Astrocyte (in vitro differentiated cells and primary cell): ENCODE measurements around the gene GPX3. TPM values are rescaled to one million over a fixed set of nuclear protein-coding genes. Genes with fewer than 3 reads are reported as not detected.
A peak's percentile ranks its signal among the peaks of the same experiment; 100 is the strongest.

ENCODE experiments used
- DNase-seq: peaks from one replicate; pipeline ENCODE4 v3.0.0-alpha.2; 2010; ENCODE audit warnings: low read depth
- FAIRE-seq: peaks from 2 replicates; lab custom pipeline; 2011; peaks lifted over from hg19 to GRCh38; lab: Jason Lieb, UNC
- H2AFZ ChIP-seq: 2 replicates; pipeline ENCODE4 v1.6.0; 2012; ENCODE audit warnings: low read depth, low read length, inconsistent platforms
- H3K27ac ChIP-seq: 2 replicates; pipeline ENCODE4 v1.5.1; 2011; ENCODE audit warnings: low read depth, low read length, inconsistent platforms
- H3K27me3 ChIP-seq: 2 replicates; pipeline ENCODE4 v1.6.0; 2011; ENCODE audit warnings: low read length, inconsistent platforms; ENCODE audit not compliant: insufficient read depth
- H3K36me3 ChIP-seq: 2 replicates; pipeline ENCODE4 v1.5.1; 2011; ENCODE audit warnings: low read length, inconsistent platforms; ENCODE audit not compliant: insufficient read depth
- H3K4me1 ChIP-seq: 2 replicates; pipeline ENCODE4 v1.5.1; 2011; ENCODE audit warnings: low read length, inconsistent platforms; ENCODE audit not compliant: insufficient read depth
- H3K4me2 ChIP-seq: 2 replicates; pipeline ENCODE4 v1.6.0; 2012; ENCODE audit warnings: low read length, inconsistent platforms
- H3K4me3 ChIP-seq: 2 replicates; pipeline ENCODE4 v1.5.1; 2011; ENCODE audit warnings: low read depth, mild to moderate bottlenecking, low read length, inconsistent platforms; ENCODE audit not compliant: insufficient read depth
- H3K79me2 ChIP-seq: 2 replicates; pipeline ENCODE4 v1.6.0; 2012; ENCODE audit warnings: mild to moderate bottlenecking, low read length, inconsistent platforms; ENCODE audit not compliant: insufficient read depth
- H3K9ac ChIP-seq: 2 replicates; pipeline ENCODE4 v1.6.0; 2012; ENCODE audit warnings: mild to moderate bottlenecking, low read length, inconsistent platforms
- H3K9me3 ChIP-seq: 2 replicates; pipeline ENCODE4 v1.5.1; 2012; ENCODE audit warnings: low read depth, mild to moderate bottlenecking, low read length, inconsistent platforms; ENCODE audit not compliant: insufficient read depth
- H4K20me1 ChIP-seq: 2 replicates; pipeline ENCODE4 v1.6.0; 2012; ENCODE audit warnings: low read length, inconsistent platforms; ENCODE audit not compliant: insufficient read depth
- H3K27ac Mint-ChIP-seq: one replicate; pipeline ENCODE4 v1.8.0; 2021; ENCODE audit warnings: mild to moderate bottlenecking, mixed read lengths; ENCODE audit not compliant: unreplicated experiment
- H3K27me3 Mint-ChIP-seq: one replicate; pipeline ENCODE4 v1.8.0; 2021; ENCODE audit warnings: low read depth, mixed read lengths; ENCODE audit not compliant: unreplicated experiment
- H3K36me3 Mint-ChIP-seq: one replicate; pipeline ENCODE4 v1.8.0; 2021; ENCODE audit warnings: low read depth, mixed read lengths; ENCODE audit not compliant: unreplicated experiment
- H3K4me1 Mint-ChIP-seq: one replicate; pipeline ENCODE4 v1.8.0; 2021; ENCODE audit warnings: low read depth, mixed read lengths; ENCODE audit not compliant: unreplicated experiment
- H3K4me3 Mint-ChIP-seq: one replicate; pipeline ENCODE4 v1.8.0; 2021; ENCODE audit warnings: mild to moderate bottlenecking, moderate library complexity, mixed read lengths; ENCODE audit not compliant: unreplicated experiment
- H3K9me3 Mint-ChIP-seq: one replicate; pipeline ENCODE4 v1.8.0; 2021; ENCODE audit warnings: mild to moderate bottlenecking, mixed read lengths; ENCODE audit not compliant: unreplicated experiment
- EZH2 ChIP-seq: IDR thresholded peaks from 2 replicates; pipeline ENCODE4 v1.6.1; 2012; ENCODE audit warnings: mild to moderate bottlenecking, low read length, inconsistent platforms; ENCODE audit not compliant: insufficient read depth
- total RNA-seq: library from RNA; stranded (reverse); gene quantifications from 2 replicates; pipeline ENCODE4 v1.2.1, GENCODE V29; 2021
- TF ChIP-seq, protein P1 (sequence below): IDR thresholded peaks from 2 replicates; pipeline ENCODE4 v1.5.1; 2011; ENCODE audit warnings: low read depth, mild to moderate bottlenecking, inconsistent platforms, low read length, moderate library complexity; ENCODE audit not compliant: insufficient read depth

The GPX3 gene
- total RNA-seq, 1 donor from 2014 or later, result 15.6 TPM

DNA sequence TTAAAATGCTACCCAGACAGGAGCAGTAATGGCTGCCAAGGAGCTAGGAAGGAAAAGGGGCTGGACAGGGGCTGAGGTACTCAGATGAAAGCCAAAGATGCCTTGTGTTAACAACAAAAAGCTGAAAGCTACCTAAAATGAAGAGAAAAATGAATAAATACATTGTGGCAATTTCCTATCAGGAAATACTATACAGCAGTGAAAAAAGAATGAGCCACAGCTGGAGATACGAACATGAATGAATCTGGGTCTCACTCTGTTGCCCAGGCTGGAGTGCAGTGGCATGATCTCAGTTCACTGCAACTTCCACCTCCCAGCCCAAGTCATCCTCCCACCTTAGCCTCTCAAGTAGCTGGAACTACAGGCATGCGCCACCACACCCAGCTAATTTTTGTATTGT is 54.2 kb downstream of the GPX3 start:
- H3K36me3 Mint-ChIP-seq, result peaks cover 5% of the 10 kb centered on the region
- no peak for FAIRE-seq

DNA sequence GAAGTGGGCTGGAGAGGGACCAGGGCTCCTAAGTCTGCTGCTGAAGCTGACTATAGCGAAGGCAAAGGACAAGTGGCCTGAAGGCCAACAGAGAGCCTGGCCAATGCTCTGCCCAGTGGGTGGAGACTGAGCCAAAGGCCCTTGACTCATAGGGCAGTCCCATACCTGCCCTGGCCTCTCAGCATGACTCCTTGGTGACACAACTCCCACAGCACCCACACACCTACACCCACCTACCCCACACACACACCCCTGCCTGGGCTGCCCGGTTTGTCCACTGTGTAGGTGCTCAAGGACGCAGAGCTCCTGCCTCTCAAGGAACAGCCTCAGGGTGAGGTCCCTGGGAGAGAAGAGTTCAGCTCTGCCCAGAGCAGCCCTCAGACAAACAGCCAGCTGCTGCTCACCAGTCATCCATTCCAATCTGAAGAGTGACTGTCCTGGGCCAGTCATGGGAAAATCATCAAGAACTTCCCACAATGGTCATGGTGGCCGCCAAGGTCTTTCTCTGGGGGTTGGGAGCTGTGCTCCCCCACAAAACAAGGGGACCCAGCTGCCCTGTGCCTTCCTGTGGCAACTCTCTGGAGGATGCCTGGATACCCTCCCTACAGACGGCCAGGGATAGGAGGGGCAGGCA is 55.4 kb downstream of the GPX3 start:
- peak overlapping the region; percentile 6 for H3K4me3 ChIP-seq
- H3K9me3 ChIP-seq, result no peaks in the 10 kb centered on the region
- H3K36me3 ChIP-seq, result no peaks in the 10 kb centered on the region
- FAIRE-seq (no peak), DNase-seq (no peak)
- H3K27me3 Mint-ChIP-seq, result no peaks in the 10 kb centered on the region
- H3K36me3 Mint-ChIP-seq, result peaks cover 5% of the 10 kb centered on the region
- peaks cover 54% of the 10 kb centered on the region for H3K4me1 ChIP-seq
- peaks cover 16% of the 10 kb centered on the region for H4K20me1 ChIP-seq
- H3K4me1 Mint-ChIP-seq, result peaks cover 42% of the 10 kb centered on the region
- H3K79me2 ChIP-seq, result peaks cover 82% of the 10 kb centered on the region
- peak overlapping the region; percentile 62 for H3K9ac ChIP-seq
- H3K27ac ChIP-seq, result peak overlapping the region; percentile 82
- no peak overlapping the region for H3K4me3 Mint-ChIP-seq
- H3K27me3 ChIP-seq, result no peaks in the 10 kb centered on the region
- H2AFZ ChIP-seq, result no peak overlapping the region
- H3K9me3 Mint-ChIP-seq, result no peaks in the 10 kb centered on the region
- H3K4me2 ChIP-seq, result peak overlapping the region; percentile 73
- H3K27ac Mint-ChIP-seq, result peak overlapping the region; percentile 81
- TF ChIP-seq, protein P1, sequence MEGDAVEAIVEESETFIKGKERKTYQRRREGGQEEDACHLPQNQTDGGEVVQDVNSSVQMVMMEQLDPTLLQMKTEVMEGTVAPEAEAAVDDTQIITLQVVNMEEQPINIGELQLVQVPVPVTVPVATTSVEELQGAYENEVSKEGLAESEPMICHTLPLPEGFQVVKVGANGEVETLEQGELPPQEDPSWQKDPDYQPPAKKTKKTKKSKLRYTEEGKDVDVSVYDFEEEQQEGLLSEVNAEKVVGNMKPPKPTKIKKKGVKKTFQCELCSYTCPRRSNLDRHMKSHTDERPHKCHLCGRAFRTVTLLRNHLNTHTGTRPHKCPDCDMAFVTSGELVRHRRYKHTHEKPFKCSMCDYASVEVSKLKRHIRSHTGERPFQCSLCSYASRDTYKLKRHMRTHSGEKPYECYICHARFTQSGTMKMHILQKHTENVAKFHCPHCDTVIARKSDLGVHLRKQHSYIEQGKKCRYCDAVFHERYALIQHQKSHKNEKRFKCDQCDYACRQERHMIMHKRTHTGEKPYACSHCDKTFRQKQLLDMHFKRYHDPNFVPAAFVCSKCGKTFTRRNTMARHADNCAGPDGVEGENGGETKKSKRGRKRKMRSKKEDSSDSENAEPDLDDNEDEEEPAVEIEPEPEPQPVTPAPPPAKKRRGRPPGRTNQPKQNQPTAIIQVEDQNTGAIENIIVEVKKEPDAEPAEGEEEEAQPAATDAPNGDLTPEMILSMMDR, result no peak
- TF ChIP-seq EZH2, result no peak

More for the DNA sequence above, 54.2 kb downstream of the GPX3 start:
- no peak for DNase-seq
- Histone ChIP-seq H3K27ac (no peak overlapping the region), H3K79me2 (peaks cover 95% of the 10 kb centered on the region), H3K36me3 (no peaks in the 10 kb centered on the region), H4K20me1 (peaks cover 13% of the 10 kb centered on the region), H2AFZ (no peak overlapping the region), H3K9me3 (no peaks in the 10 kb centered on the region), H3K4me1 (peaks cover 54% of the 10 kb centered on the region), H3K9ac (no peak overlapping the region), H3K27me3 (no peaks in the 10 kb centered on the region), H3K4me3 (no peak overlapping the region), H3K4me2 (no peak overlapping the region)
- TF ChIP-seq EZH2, result no peak
- TF ChIP-seq, protein P1, result no peak
- H3K27ac Mint-ChIP-seq, result no peak overlapping the region
- no peaks in the 10 kb centered on the region for H3K27me3 Mint-ChIP-seq
- peaks cover 44% of the 10 kb centered on the region for H3K4me1 Mint-ChIP-seq
- H3K9me3 Mint-ChIP-seq, result no peaks in the 10 kb centered on the region
- no peak overlapping the region for H3K4me3 Mint-ChIP-seq

DNA sequence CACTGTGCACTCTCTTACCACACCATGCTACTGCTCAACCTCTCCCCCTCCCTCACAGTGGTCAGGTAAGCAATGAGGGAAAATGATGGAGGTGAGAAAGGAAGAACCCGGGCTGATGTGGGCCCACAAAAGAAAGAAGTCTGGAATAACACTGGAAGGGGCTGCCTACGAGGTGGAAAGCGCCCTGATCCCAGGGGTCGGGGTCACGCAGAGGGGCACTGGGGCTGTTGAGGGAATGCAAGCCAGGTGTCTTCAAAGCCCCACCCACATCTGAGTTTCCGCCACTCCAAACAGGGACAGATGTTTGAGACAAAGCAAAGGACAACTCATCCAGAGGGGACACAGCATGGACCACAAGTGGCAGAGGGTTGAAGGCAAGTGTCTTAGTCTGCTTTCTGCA is 56.2 kb downstream of the GPX3 start:
- DNase-seq, result no peak
- no peak overlapping the region for H3K27ac Mint-ChIP-seq
- no peaks in the 10 kb centered on the region for H3K9me3 Mint-ChIP-seq
- H3K36me3 Mint-ChIP-seq, result peaks cover 5% of the 10 kb centered on the region
- H3K4me1 Mint-ChIP-seq, result peaks cover 39% of the 10 kb centered on the region
- Histone ChIP-seq H3K79me2 (peaks cover 74% of the 10 kb centered on the region), H3K4me2 (peak overlapping the region; percentile 73), H3K4me3 (peak overlapping the region; percentile 3), H4K20me1 (peaks cover 16% of the 10 kb centered on the region), H3K9me3 (no peaks in the 10 kb centered on the region), H3K27ac (peak overlapping the region; percentile 82), H3K4me1 (peaks cover 59% of the 10 kb centered on the region), H3K9ac (peak overlapping the region; percentile 62), H3K27me3 (no peaks in the 10 kb centered on the region), H2AFZ (no peak overlapping the region), H3K36me3 (no peaks in the 10 kb centered on the region)
- FAIRE-seq, result no peak
- TF ChIP-seq EZH2, result no peak
- TF ChIP-seq, protein P1, result no peak
- H3K27me3 Mint-ChIP-seq, result no peaks in the 10 kb centered on the region
- H3K4me3 Mint-ChIP-seq, result peak overlapping the region; percentile 64
